ENCODE data around the gene FHOD1. TPM values are rescaled to one million over a fixed set of nuclear protein-coding genes. Genes with fewer than 3 reads are reported as not detected.

Gene FHOD1
- total RNA-seq, 1 experiment from 2014 or later, result 45.5 TPM

GRCh38 chr16:67236563-67237395 lies 10.5 kb downstream of the FHOD1 start:
- H4K20me1 ChIP-seq (ENCODE audit: low read length), result no peaks in the 10 kb centered on the region
- BruUV-seq (replicated peaks), result no TSS peak
- peak; percentile 51 for DNase-seq
- peak; percentile 56; the same call in 1 of the 2 replicates for ATAC-seq
- H3K27me3 ChIP-seq (ENCODE audit: low read length), result no peaks in the 10 kb centered on the region
- no peak overlapping the region for H3K4me2 ChIP-seq (ENCODE audit: low read length)
- no peak overlapping the region for H2AFZ ChIP-seq (ENCODE audit: low read length)
- H3K4me1 ChIP-seq (ENCODE audit: insufficient read depth, low read length), result peaks cover 15% of the 10 kb centered on the region
- H3K9me3 ChIP-seq (ENCODE audit: low read length), result no peaks in the 10 kb centered on the region
- peaks cover 22% of the 10 kb centered on the region for H3K36me3 ChIP-seq (ENCODE audit: low read depth, low read length)
- H3K4me3 ChIP-seq (ENCODE audit: low read length), result no peak overlapping the region
- H3K9ac ChIP-seq (ENCODE audit: low read length), result no peak overlapping the region
- POLR2A ChIA-PET (ENCODE audit: unreplicated experiment), result interaction anchor here (0.5 kb wide), 1 partner anchor 40 kb away, joined by 3 read pairs; no protein-coding TSS in a partner anchor
- CTCF ChIA-PET, result no interaction called here
- H3F3A ChIP-seq (ENCODE audit: low read length, unreplicated experiment), result peaks cover 5% of the 10 kb centered on the region
- no peaks in the 10 kb centered on the region for H3K9me2 ChIP-seq (replicated peaks; ENCODE audit: low read length)
- H3K27ac ChIP-seq (ENCODE audit: low read length), result no peak overlapping the region
- no peak for TF ChIP-seq EZH2phosphoT487 (IDR thresholded peaks at IDR 0.05; ENCODE audit: borderline replicate concordance, low read length)
- TF ChIP-seq EZH2 (IDR thresholded peaks at IDR 0.05; ENCODE audit: low read length, unreplicated experiment), result no peak
- no peak for TF ChIP-seq CTCF (conservative IDR thresholded peaks at IDR 0.05; ENCODE audit: low read depth, low read length)
- H3K79me2 ChIP-seq (ENCODE audit: low read length), result peaks cover 17% of the 10 kb centered on the region
- intact Hi-C loops (cut with micrococcal nuclease), result no loop called here

- Histone ChIP-seq H3K27ac (ENCODE audit: low read length) (no peak overlapping the region), H3K36me3 (ENCODE audit: low read depth, low read length) (peaks cover 27% of the 10 kb centered on the region), H3K9me2 (replicated peaks; ENCODE audit: low read length) (no peaks in the 10 kb centered on the region), H2AFZ (ENCODE audit: low read length) (no peak overlapping the region), H3K9me3 (ENCODE audit: low read length) (no peaks in the 10 kb centered on the region), H3K4me3 (ENCODE audit: low read length) (no peak overlapping the region), H3K9ac (ENCODE audit: low read length) (no peak overlapping the region), H4K20me1 (ENCODE audit: low read length) (no peaks in the 10 kb centered on the region), H3K4me2 (ENCODE audit: low read length) (no peak overlapping the region), H3K27me3 (ENCODE audit: low read length) (no peaks in the 10 kb centered on the region), H3F3A (ENCODE audit: low read length, unreplicated experiment) (no peaks in the 10 kb centered on the region), H3K4me1 (ENCODE audit: insufficient read depth, low read length) (peaks cover 7% of the 10 kb centered on the region), H3K79me2 (ENCODE audit: low read length) (peaks cover 17% of the 10 kb centered on the region)
- ChIA-PET CTCF (no interaction called here), POLR2A (ENCODE audit: unreplicated experiment) (no interaction called here)
- TF ChIP-seq EZH2phosphoT487 (IDR thresholded peaks at IDR 0.05; ENCODE audit: borderline replicate concordance, low read length), result no peak
- TF ChIP-seq CTCF (conservative IDR thresholded peaks at IDR 0.05; ENCODE audit: low read depth, low read length), result no peak
- no peak for TF ChIP-seq EZH2 (IDR thresholded peaks at IDR 0.05; ENCODE audit: low read length, unreplicated experiment)
- DNase-seq, result no peak
- intact Hi-C loops (cut with micrococcal nuclease), result no loop called here
- BruUV-seq (replicated peaks), result no TSS peak
- no peak for ATAC-seq
Measured at GRCh38 chr16:67235816-67236562, 11.3 kb downstream of the FHOD1 start.
